Measurements from ENCODE around the gene DNAH10.

DNA sequence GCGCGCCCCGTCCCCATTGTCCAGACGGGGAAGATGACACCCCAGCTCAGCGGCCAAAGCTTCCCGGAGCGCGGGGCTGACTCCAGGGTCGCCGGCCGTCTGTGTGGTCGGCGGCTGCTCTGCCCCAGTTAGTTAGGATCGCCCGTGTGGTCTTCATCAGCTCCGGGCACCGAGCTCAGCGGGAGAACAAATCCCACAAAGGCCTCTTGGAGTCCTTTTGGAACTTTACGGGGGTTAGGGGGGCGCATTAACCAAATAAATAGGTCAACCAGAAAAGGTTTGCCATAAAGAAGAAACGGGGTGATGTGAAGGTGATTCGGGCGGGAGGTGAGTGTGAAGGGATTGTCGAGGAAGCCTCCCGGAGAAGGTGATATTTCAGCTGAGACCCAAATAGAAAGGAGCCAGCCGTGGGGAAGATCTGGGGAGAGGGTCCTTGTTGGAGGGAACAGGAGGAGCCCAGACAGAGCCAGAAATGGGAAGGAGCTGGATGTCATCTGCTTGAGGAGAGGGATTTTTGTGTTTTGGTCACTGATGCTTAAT lies 49.3 kb upstream of the DNAH10 start:
- no peak for TF ChIP-seq ZBTB8A (CRISPR knock-in tag; IDR thresholded peaks at IDR 0.05; ENCODE audit: borderline replicate concordance, low read depth)
- TF ChIP-seq ZNF24 (IDR thresholded peaks at IDR 0.05) = no peak
- TF ChIP-seq ZFP36 (IDR thresholded peaks at IDR 0.05; ENCODE audit: borderline replicate concordance, low read depth, low read length, partially characterized antibody) = no peak
- no peak for TF ChIP-seq NONO (IDR thresholded peaks at IDR 0.05)
- no peak for TF ChIP-seq NONO (CRISPR knock-in tag; conservative IDR thresholded peaks at IDR 0.05)
- no peak for TF ChIP-seq SUZ12 (IDR thresholded peaks at IDR 0.05; ENCODE audit: low read depth, low read length)
- no peak for TF ChIP-seq ZKSCAN8 (CRISPR knock-in tag; IDR thresholded peaks at IDR 0.05; ENCODE audit: borderline replicate concordance)
- no peak for TF ChIP-seq ZNF232 (CRISPR knock-in tag; IDR thresholded peaks at IDR 0.05; ENCODE audit: borderline replicate concordance)
- TF ChIP-seq CREM (IDR thresholded peaks at IDR 0.05) = no peak
- no peak for TF ChIP-seq CREM (CRISPR knock-in tag; IDR thresholded peaks at IDR 0.05)
- no peak for TF ChIP-seq SMC3 (IDR thresholded peaks at IDR 0.05; ENCODE audit: low read length)
- TF ChIP-seq YY1 (IDR thresholded peaks at IDR 0.05; ENCODE audit: insufficient read depth, insufficient replicate concordance, low read depth, low read length) = no peak
- no peak for TF ChIP-seq ZC3H4 (CRISPR knock-in tag; IDR thresholded peaks at IDR 0.05; ENCODE audit: borderline replicate concordance)
- no peak for TF ChIP-seq MXI1 (IDR thresholded peaks at IDR 0.05; ENCODE audit: borderline replicate concordance, low read depth, low read length)
- TF ChIP-seq NFATC3 (CRISPR knock-in tag; IDR thresholded peaks at IDR 0.05) = no peak
